ENCODE results near the gene FFAR4. TPM values are rescaled to one million over a fixed set of nuclear protein-coding genes. Genes with fewer than 3 reads are reported as not detected.

Gene FFAR4
- total RNA-seq, 1 experiment from 2014 or later, result 0.92 TPM

GRCh38 chr10:93584445-93584844 lies 18.0 kb downstream of the FFAR4 start:
- TF ChIP-seq TCF7L2 (IDR thresholded peaks at IDR 0.05; ENCODE audit: low read depth, low read length), result no peak
- TF ChIP-seq SIN3A (IDR thresholded peaks at IDR 0.05; ENCODE audit: borderline replicate concordance, insufficient read depth, low read depth, low read length), result no peak
- no peak for TF ChIP-seq POLR2AphosphoS5 (IDR thresholded peaks at IDR 0.05; ENCODE audit: low read depth, low read length)
- TF ChIP-seq CTCF (IDR thresholded peaks at IDR 0.05), result no peak
- no peak for TF ChIP-seq REST (IDR thresholded peaks at IDR 0.05; ENCODE audit: insufficient read depth in 1 of 2, low read depth in 2 of 2, low read length in 1 of 2)
- Histone ChIP-seq H3K36me3 (ENCODE audit: control insufficient read depth, insufficient read depth, low read length) (no peaks in the 10 kb centered on the region), H3K4me3 (ENCODE audit: low read depth in 2 of 2, low read length in 2 of 2) (no peak overlapping the region), H3K27ac (ENCODE audit: low read length) (no peak overlapping the region), H3K9me3 (ENCODE audit: control insufficient read depth, insufficient read depth, low read depth, low read length) (peaks cover 6% of the 10 kb centered on the region; the same call in 1 of the 2 replicates), H3K27me3 (ENCODE audit: control insufficient read depth, insufficient read depth, low read length) (no peaks in the 10 kb centered on the region), H3K4me1 (ENCODE audit: control insufficient read depth, insufficient read depth, low read length) (0 out of 2 replicates have a peak, but pooled peaks cover 3% of the 10 kb centered on the region)
- POLR2A ChIA-PET, result no interaction called here
- DNase-seq (ENCODE audit: low read depth, low spot score) (no peak), ATAC-seq (0 out of 2 replicates have a peak, but pooled peaks have one; percentile 35)
- intact Hi-C loops (cut with micrococcal nuclease; ENCODE audit: unreplicated experiment), result no loop called here
- CTCF ChIA-PET, result no interaction called here
- in situ Hi-C loops (cut with HindIII; ENCODE audit: low pct_unique_long_range_greater_than_20kb, low sequenced_read_pairs), result no loop called here
- BruUV-seq (replicated peaks), result no TSS peak

GRCh38 chr10:93589648-93590562 lies 23.4 kb downstream of the FFAR4 start:
- no peak for ATAC-seq
- Histone ChIP-seq H3K36me3 (ENCODE audit: control insufficient read depth, insufficient read depth, low read length) (no peaks in the 10 kb centered on the region), H3K27ac (ENCODE audit: low read length) (no peak overlapping the region), H3K4me1 (ENCODE audit: control insufficient read depth, insufficient read depth, low read length) (no peaks in the 10 kb centered on the region), H3K9me3 (ENCODE audit: control insufficient read depth, insufficient read depth, low read depth, low read length) (no peaks in the 10 kb centered on the region), H3K27me3 (ENCODE audit: control insufficient read depth, insufficient read depth, low read length) (no peaks in the 10 kb centered on the region), H3K4me3 (ENCODE audit: low read depth in 2 of 2, low read length in 2 of 2) (no peak overlapping the region)
- no TSS peak for BruUV-seq (replicated peaks)
- no peak for DNase-seq (ENCODE audit: low read depth, low spot score)
- in situ Hi-C loops (cut with HindIII; ENCODE audit: low pct_unique_long_range_greater_than_20kb, low sequenced_read_pairs), result no loop called here
- POLR2A ChIA-PET, result interaction anchor here (0.6 kb wide), 1 partner anchor 26 kb away, joined by 4 read pairs; no protein-coding TSS in a partner anchor
- CTCF ChIA-PET, result no interaction called here
- TF ChIP-seq CTCF (IDR thresholded peaks at IDR 0.05), result no peak
- TF ChIP-seq REST (IDR thresholded peaks at IDR 0.05; ENCODE audit: insufficient read depth in 1 of 2, low read depth in 2 of 2, low read length in 1 of 2), result no peak
- TF ChIP-seq TCF7L2 (IDR thresholded peaks at IDR 0.05; ENCODE audit: low read depth, low read length), result no peak
- TF ChIP-seq POLR2AphosphoS5 (IDR thresholded peaks at IDR 0.05; ENCODE audit: low read depth, low read length), result no peak
- TF ChIP-seq SIN3A (IDR thresholded peaks at IDR 0.05; ENCODE audit: borderline replicate concordance, insufficient read depth, low read depth, low read length), result no peak
- intact Hi-C loops (cut with micrococcal nuclease; ENCODE audit: unreplicated experiment), result no loop called here

Data from Panc1 (cell line).